Common myeloid progenitor, CD34-positive (primary cell): Measurements from ENCODE around the gene SIM2.

ENCODE experiments used
- CTCF ChIA-PET: fragments of 350-600 bp; sonication (Branson Sonifier 250); formaldehyde crosslinking; loops from one replicate; lab custom pipeline; 2021; ENCODE audit warnings: antibody characterized with exemption; lab: Charles Lee
- POLR2A ChIA-PET: fragments of 350-600 bp; sonication (Branson Sonifier 250); formaldehyde crosslinking; loops from one replicate; lab custom pipeline; 2021; ENCODE audit warnings: antibody characterized with exemption; lab: Charles Lee
- DNase-seq, 3 donors: peaks; one replicate each; pipeline versions ENCODE4 v3.0.0 to v3.0.0-alpha.2; 2013
- H3K27ac ChIP-seq, 2 experiments: 1 replicate in 1 of 2; 2 replicates in 1 of 2; pipeline ENCODE4 v1.7.0; 2013; ENCODE audit warnings: inconsistent platforms in 2 of 2, low read length in 2 of 2, mild to moderate bottlenecking in 2 of 2, low read depth in 1 of 2, moderate library complexity in 1 of 2; ENCODE audit not compliant: severe bottlenecking in 2 of 2, insufficient read depth in 1 of 2, poor library complexity in 1 of 2
- H3K27me3 ChIP-seq, 5 experiments: replicated peaks in 2 of 5; 1 replicate in 3 of 5; 2 replicates in 2 of 5; pipeline versions ENCODE4 v1.6.1 to v1.7.0; 2013; ENCODE audit warnings: low read length in 4 of 5, mild to moderate bottlenecking in 2 of 5, moderate library complexity in 2 of 5, inconsistent platforms in 1 of 5; ENCODE audit not compliant: insufficient read depth in 5 of 5, control insufficient read depth in 4 of 5
- H3K36me3 ChIP-seq, 4 experiments: 1 replicate in 2 of 4; 2 replicates in 2 of 4; pipeline versions ENCODE4 v1.6.1 to v1.7.0; 2013; ENCODE audit warnings: low read length in 3 of 4, control low read depth in 1 of 4, mild to moderate bottlenecking in 1 of 4; ENCODE audit not compliant: control insufficient read depth in 4 of 4, insufficient read depth in 4 of 4
- H3K4me1 ChIP-seq, 4 experiments: 1 replicate in 3 of 4; 2 replicates in 1 of 4; pipeline versions ENCODE4 v1.6.1 to v1.7.1; 2013; ENCODE audit warnings: low read length in 3 of 4, mild to moderate bottlenecking in 3 of 4, control low read depth in 1 of 4, inconsistent platforms in 1 of 4, moderate library complexity in 1 of 4; ENCODE audit not compliant: control insufficient read depth in 4 of 4, insufficient read depth in 4 of 4; ENCODE audit errors: control extremely low read depth in 1 of 4
- H3K4me3 ChIP-seq, 7 experiments: 1 replicate in 4 of 7; 2 replicates in 3 of 7; pipeline versions ENCODE4 v1.5.1 to v1.7.0; 2013; ENCODE audit warnings: mild to moderate bottlenecking in 7 of 7, low read length in 6 of 7, moderate library complexity in 6 of 7, inconsistent platforms in 2 of 7, low read depth in 2 of 7, control low read depth in 1 of 7; ENCODE audit not compliant: insufficient read depth in 4 of 7, control insufficient read depth in 1 of 7; ENCODE audit errors: extremely low read depth in 1 of 7
- H3K9me3 ChIP-seq, 5 experiments: 1 replicate in 4 of 5; 2 replicates in 1 of 5; pipeline versions ENCODE4 v1.6.1 to v1.7.1; 2013; ENCODE audit warnings: low read length in 4 of 5, mild to moderate bottlenecking in 2 of 5, inconsistent platforms in 1 of 5, low read depth in 1 of 5, moderate library complexity in 1 of 5; ENCODE audit not compliant: control insufficient read depth in 4 of 5, insufficient read depth in 2 of 5; ENCODE audit errors: control extremely low read depth in 1 of 5
- WGBS: methylation state at CpG from one replicate; pipeline ENCODE4 v1.1.5; 2013; ENCODE audit not compliant: insufficient coverage; 5-methylcytosine and 5-hydroxymethylcytosine counted together

SIM2 gene

GRCh38 chr21:36788120-36788638, 89.3 kb downstream of the SIM2 start:
- CTCF ChIA-PET = no interaction called here

DNA sequence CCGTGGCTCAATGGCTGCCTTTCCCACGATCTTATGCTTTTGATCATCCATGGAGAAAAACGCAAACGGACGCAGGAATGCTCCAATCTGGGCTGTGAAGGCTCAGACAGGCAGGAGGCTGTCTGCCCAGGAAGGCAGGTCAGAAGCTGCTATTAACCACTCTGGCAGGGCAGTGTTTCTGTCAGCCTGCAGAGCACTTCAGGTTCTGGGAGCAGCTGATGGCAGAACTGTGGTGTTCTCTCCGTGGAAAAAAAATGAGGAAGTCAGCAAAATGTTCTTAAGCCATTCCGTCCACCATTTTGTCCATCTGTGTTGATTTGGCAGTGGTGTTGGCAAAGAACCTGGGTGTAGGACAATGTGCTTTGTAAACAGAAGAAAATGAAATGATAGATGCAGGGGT, 91.7 kb downstream of the SIM2 start:
- POLR2A ChIA-PET = no interaction called here

More at GRCh38 chr21:36788120-36788638, 89.3 kb downstream of the SIM2 start:
- no peaks in the 10 kb centered on the region for H3K9me3 ChIP-seq
- DNase-seq = no peak
- no peak overlapping the region for H3K4me3 ChIP-seq
- H3K4me1 ChIP-seq = no peaks in the 10 kb centered on the region
- POLR2A ChIA-PET = no interaction called here
- H3K36me3 ChIP-seq = no peaks in the 10 kb centered on the region
- H3K27ac ChIP-seq = no peak overlapping the region
- H3K27me3 ChIP-seq = no peaks in the 10 kb centered on the region
- 91% methylated on average over 11 of the region's 12 CpGs for WGBS

GRCh38 chr21:36791180-36791579, 92.3 kb downstream of the SIM2 start:
- no peak overlapping the region for H3K27ac ChIP-seq
- CTCF ChIA-PET = no interaction called here
- DNase-seq = no peak
- no peak overlapping the region for H3K4me3 ChIP-seq
- no peaks in the 10 kb centered on the region for H3K36me3 ChIP-seq
- H3K4me1 ChIP-seq = no peaks in the 10 kb centered on the region
- H3K9me3 ChIP-seq = peaks cover 0 to 15% (median 2%) of the 10 kb centered on the region in 5 experiments
- POLR2A ChIA-PET = no interaction called here
- 100% methylated on average over 4 of the region's 10 CpGs for WGBS
- no peaks in the 10 kb centered on the region for H3K27me3 ChIP-seq

More for the DNA sequence above, 91.7 kb downstream of the SIM2 start:
- H3K4me1 ChIP-seq = no peaks in the 10 kb centered on the region
- CTCF ChIA-PET = no interaction called here
- peaks cover 0 to 9% (median 1%) of the 10 kb centered on the region in 5 experiments for H3K9me3 ChIP-seq
- no peak overlapping the region for H3K4me3 ChIP-seq
- peak in 2 of 3 donors; percentile 7 to 21 for DNase-seq
- WGBS = 87% methylated on average over 7 of the region's 7 CpGs
- H3K27ac ChIP-seq = no peak overlapping the region
- H3K27me3 ChIP-seq = no peaks in the 10 kb centered on the region
- H3K36me3 ChIP-seq = no peaks in the 10 kb centered on the region

DNA sequence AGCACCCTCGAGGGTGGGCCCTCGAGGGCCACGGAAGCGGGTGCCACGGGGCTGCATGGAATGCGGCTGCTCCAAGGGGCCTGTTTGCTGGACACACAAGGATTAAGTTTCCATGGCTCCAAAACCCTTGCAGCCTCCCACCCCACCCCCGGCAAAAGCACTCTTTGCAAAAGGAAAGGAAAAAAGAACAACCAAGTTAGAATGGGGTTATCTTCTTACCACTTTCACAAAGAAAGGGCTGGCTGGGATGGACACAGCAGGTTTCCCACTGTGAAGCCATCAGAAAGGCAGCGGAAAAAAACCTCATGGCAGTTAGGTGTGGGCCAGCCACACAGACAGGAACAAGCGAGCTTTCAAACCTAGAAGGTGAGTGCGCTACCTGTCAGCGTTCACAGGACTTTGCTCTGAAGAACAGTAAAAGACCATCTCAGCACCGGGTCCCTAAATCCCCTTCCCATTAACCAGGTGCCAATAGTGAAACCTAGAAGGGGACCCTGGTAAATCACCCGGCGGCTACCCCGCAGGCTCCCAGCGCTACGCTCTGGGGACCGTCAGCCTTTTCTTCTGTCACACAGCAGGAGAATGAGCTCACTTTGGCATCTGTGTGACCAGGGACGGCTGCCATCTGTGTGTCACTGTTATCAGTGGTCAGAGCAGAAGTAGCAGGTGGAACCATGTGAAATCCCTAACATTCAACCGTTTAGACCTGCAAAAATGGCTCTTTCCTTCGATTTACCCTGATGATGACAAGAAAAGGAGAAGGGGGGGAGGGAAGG, 93.0 kb downstream of the SIM2 start:
- Histone ChIP-seq H3K4me3 (no peak overlapping the region), H3K27ac (no peak overlapping the region), H3K4me1 (no peaks in the 10 kb centered on the region), H3K36me3 (no peaks in the 10 kb centered on the region), H3K27me3 (no peaks in the 10 kb centered on the region), H3K9me3 (peaks cover 0 to 18% (median 3%) of the 10 kb centered on the region in 5 experiments)
- no peak for DNase-seq
- ChIA-PET CTCF (no interaction called here), POLR2A (no interaction called here)
- WGBS = 96% methylated on average over 18 of the region's 21 CpGs

DNA sequence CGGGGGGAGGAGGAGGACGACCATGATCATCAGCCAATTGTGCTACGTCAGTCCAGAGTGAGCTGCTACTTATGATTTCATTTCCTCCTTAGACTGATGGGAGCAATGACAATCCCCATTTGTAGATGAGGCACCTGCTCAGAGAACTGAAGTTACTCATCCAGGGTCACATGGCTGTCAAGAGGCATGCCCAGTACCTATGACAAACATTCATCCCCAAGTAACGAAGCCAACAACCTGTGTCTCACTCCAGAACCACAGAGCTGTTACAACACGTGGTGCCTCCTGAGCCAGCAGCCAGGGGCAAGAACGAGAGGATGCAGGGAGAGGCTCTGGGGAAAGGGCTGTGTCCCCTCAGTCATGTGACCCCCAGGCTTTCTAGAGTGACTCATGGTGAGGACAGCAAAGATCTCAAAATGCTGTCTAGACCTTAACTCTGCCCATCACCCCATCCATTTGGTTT, 93.6 kb downstream of the SIM2 start:
- WGBS = 90% methylated on average over 3 of the region's 6 CpGs
- no peak for DNase-seq
- Histone ChIP-seq H3K4me3 (no peak overlapping the region), H3K4me1 (no peaks in the 10 kb centered on the region), H3K36me3 (no peaks in the 10 kb centered on the region), H3K27me3 (no peaks in the 10 kb centered on the region), H3K9me3 (peaks cover 0 to 20% (median 3%) of the 10 kb centered on the region in 5 experiments), H3K27ac (no peak overlapping the region)
- ChIA-PET POLR2A (no interaction called here), CTCF (no interaction called here)

DNA sequence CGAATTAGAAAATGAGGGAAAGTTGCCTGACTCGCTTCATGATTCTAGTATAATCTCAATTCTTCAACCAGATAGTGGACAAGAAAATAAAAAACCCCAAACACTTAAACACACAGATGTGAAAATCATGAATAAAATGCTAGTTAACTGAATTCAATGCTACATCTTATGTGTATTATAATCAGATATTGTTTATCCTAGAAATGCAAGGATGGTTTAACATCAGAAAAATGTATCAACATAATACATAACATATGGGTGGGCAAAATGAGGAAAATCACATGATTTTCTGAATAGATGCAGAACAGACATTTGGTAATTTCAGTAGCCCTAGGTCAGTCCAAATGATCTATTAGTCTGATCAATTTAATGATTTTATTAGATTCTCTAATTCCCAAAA, 97.2 kb downstream of the SIM2 start:
- ChIA-PET POLR2A (no interaction called here), CTCF (no interaction called here)
- Histone ChIP-seq H3K9me3 (peaks cover 4 to 36% (median 10%) of the 10 kb centered on the region in 5 experiments), H3K36me3 (peaks cover 0 to 4% (median 0%) of the 10 kb centered on the region in 4 experiments), H3K27me3 (no peaks in the 10 kb centered on the region), H3K4me3 (no peak overlapping the region), H3K27ac (no peak overlapping the region), H3K4me1 (no peaks in the 10 kb centered on the region)
- WGBS = 100% methylated on average over 1 of the region's 2 CpGs
- no peak for DNase-seq

GRCh38 chr21:36798491-36798890, 99.6 kb downstream of the SIM2 start:
- peaks cover 0 to 4% (median 0%) of the 10 kb centered on the region in 4 experiments for H3K36me3 ChIP-seq
- POLR2A ChIA-PET = interaction anchor here (0.7 kb wide), 1 partner anchor 1194 kb away, joined by 3 read pairs; no protein-coding TSS in a partner anchor
- no peak for DNase-seq
- CTCF ChIA-PET = no interaction called here
- peaks cover 4 to 36% (median 10%) of the 10 kb centered on the region in 5 experiments for H3K9me3 ChIP-seq
- H3K27me3 ChIP-seq = no peaks in the 10 kb centered on the region
- H3K4me1 ChIP-seq = no peaks in the 10 kb centered on the region
- no peak overlapping the region for H3K4me3 ChIP-seq
- H3K27ac ChIP-seq = no peak overlapping the region
